Suprapubic skin (tissue), 4 donors: ENCODE data around the gene LNPEP. TPM values are rescaled to one million over a fixed set of nuclear protein-coding genes. Genes with fewer than 3 reads are reported as not detected.

Source experiments
- DNase-seq, 2 donors: peaks; one replicate each; pipeline ENCODE4 v3.0.0-alpha.2; 2019; ENCODE audit warnings: low spot score in 2 of 2
- H3K27ac ChIP-seq: fragments of 200-600 bp; sonication (generic); one replicate; pipeline ENCODE4 v1.5.1; 2019
- H3K27me3 ChIP-seq: fragments of 200-600 bp; sonication (generic); one replicate; pipeline ENCODE4 v1.5.1; 2019
- H3K36me3 ChIP-seq: fragments of 200-600 bp; sonication (generic); one replicate; pipeline ENCODE4 v1.5.1; 2019
- H3K4me1 ChIP-seq: fragments of 200-600 bp; sonication (generic); one replicate; pipeline ENCODE4 v1.5.1; 2019
- H3K4me3 ChIP-seq: fragments of 200-600 bp; sonication (generic); one replicate; pipeline ENCODE4 v1.5.1; 2019; ENCODE audit warnings: mild to moderate bottlenecking
- H3K9me3 ChIP-seq: fragments of 200-600 bp; sonication (generic); one replicate; pipeline ENCODE4 v1.5.1; 2019
- CTCF ChIP-seq, 2 donors: fragments of 200-600 bp in 1 of 2; fragments of 450-650 bp in 1 of 2; sonication (generic) in 1 of 2; IDR thresholded peaks; one replicate each; pipeline ENCODE4 v1.5.1; 2016 to 2019; ENCODE audit warnings: antibody characterized with exemption in 2 of 2, mild to moderate bottlenecking in 1 of 2, moderate library complexity in 1 of 2
- EP300 ChIP-seq: sonication (generic); formaldehyde crosslinking; IDR thresholded peaks from one replicate; pipeline ENCODE4 v1.6.1; 2017; ENCODE audit warnings: antibody characterized with exemption
- POLR2A ChIP-seq, 2 donors: fragments of 450-650 bp; IDR thresholded peaks; one replicate each; pipeline ENCODE4 v1.6.1; 2017; ENCODE audit warnings: antibody characterized with exemption in 2 of 2, mild to moderate bottlenecking in 2 of 2, moderate library complexity in 2 of 2
- POLR2AphosphoS5 ChIP-seq, 3 donors: sonication (generic); formaldehyde crosslinking; IDR thresholded peaks; one replicate each; pipeline ENCODE4 v1.6.1; 2017; ENCODE audit warnings: antibody characterized with exemption in 3 of 3
- WGBS: methylation state at CpG from one replicate; pipeline ENCODE4 v1.1.5; 2018; 5-methylcytosine and 5-hydroxymethylcytosine counted together
- total RNA-seq, 4 donors: library from RNA; depleted of rRNA; stranded (reverse); fragments of >200 nt; gene quantifications; one replicate each; pipeline ENCODE4 v1.1.0, GENCODE V29; 2016

LNPEP gene
- total RNA-seq, 4 donors from 2014 or later, result 43.7 to 107 (median 69.9) TPM

DNA sequence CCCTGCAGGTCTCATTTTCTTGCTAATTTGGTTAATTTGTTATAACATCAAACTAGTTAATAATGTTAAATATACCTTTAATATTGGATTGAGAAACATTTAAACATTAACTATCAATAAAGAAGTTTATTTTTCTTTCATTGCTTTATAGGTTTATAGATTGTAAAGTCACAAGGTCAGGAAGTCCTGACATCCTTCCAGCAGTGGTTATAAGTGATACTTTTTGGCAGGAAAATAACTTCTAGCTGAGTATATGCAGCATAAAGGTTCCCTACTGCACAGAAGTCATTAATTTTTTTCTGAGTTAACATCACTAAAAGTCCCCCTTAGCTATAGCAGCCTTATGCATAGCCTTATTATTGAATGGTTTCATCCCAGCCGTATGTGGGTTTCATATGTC, 85.5 kb downstream of the LNPEP start:
- Histone ChIP-seq H3K27me3 (no peaks in the 10 kb centered on the region), H3K9me3 (no peaks in the 10 kb centered on the region), H3K36me3 (peaks cover 73% of the 10 kb centered on the region), H3K4me3 (no peak overlapping the region), H3K4me1 (no peaks in the 10 kb centered on the region), H3K27ac (no peak overlapping the region)
- no peak for DNase-seq
- TF ChIP-seq CTCF (IDR thresholded peaks at IDR 0.05) (no peak), POLR2AphosphoS5 (IDR thresholded peaks at IDR 0.05) (no peak), POLR2A (IDR thresholded peaks at IDR 0.05) (no peak), EP300 (no peak)
- WGBS, result 96% methylated on average over 1 of the region's 1 CpG

GRCh38 chr5:97022898-97023297, 87.0 kb downstream of the LNPEP start:
- no peaks in the 10 kb centered on the region for H3K27me3 ChIP-seq
- H3K36me3 ChIP-seq, result peaks cover 84% of the 10 kb centered on the region
- H3K4me1 ChIP-seq, result no peaks in the 10 kb centered on the region
- H3K9me3 ChIP-seq, result no peaks in the 10 kb centered on the region
- H3K27ac ChIP-seq, result no peak overlapping the region
- 88% methylated on average over 1 of the region's 1 CpG for WGBS
- TF ChIP-seq CTCF (IDR thresholded peaks at IDR 0.05) (no peak), POLR2A (IDR thresholded peaks at IDR 0.05) (no peak), EP300 (no peak), POLR2AphosphoS5 (IDR thresholded peaks at IDR 0.05) (no peak)
- DNase-seq, result no peak
- H3K4me3 ChIP-seq, result no peak overlapping the region

- no peaks in the 10 kb centered on the region for H3K9me3 ChIP-seq
- 96% methylated on average over 6 of the region's 6 CpGs for WGBS
- no peak overlapping the region for H3K27ac ChIP-seq
- H3K36me3 ChIP-seq, result peaks cover 86% of the 10 kb centered on the region
- H3K4me3 ChIP-seq, result no peak overlapping the region
- no peaks in the 10 kb centered on the region for H3K27me3 ChIP-seq
- H3K4me1 ChIP-seq, result no peaks in the 10 kb centered on the region
- no peak for TF ChIP-seq CTCF (IDR thresholded peaks at IDR 0.05)
- TF ChIP-seq POLR2A (IDR thresholded peaks at IDR 0.05), result no peak
- DNase-seq, result no peak
Observed at GRCh38 chr5:97026721-97027120, 90.8 kb downstream of the LNPEP start.

DNA sequence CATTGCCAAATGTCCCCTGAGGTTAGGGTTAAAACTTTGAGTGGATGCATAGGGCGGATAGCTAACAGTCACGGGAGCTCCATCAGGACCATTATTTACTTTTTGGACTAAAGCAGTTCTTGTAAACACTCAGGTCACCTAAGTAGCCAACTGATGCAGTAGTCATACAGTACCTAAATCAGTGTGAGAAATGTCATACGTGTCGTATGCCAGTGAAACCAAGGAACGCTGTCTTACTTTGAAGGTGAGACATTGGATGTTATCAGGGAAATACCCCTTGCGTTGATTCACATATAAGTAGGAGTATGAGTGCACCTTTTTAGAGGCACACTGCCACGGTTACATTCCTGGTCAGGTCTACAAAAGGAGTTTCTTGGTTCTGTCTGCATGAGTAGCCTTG, 101.9 kb downstream of the LNPEP start:
- WGBS, result 81% methylated on average over 7 of the region's 7 CpGs
- no peaks in the 10 kb centered on the region for H3K9me3 ChIP-seq
- no peak for DNase-seq
- no peak overlapping the region for H3K27ac ChIP-seq
- no peaks in the 10 kb centered on the region for H3K4me1 ChIP-seq
- no peak for TF ChIP-seq EP300
- no peak for TF ChIP-seq CTCF (IDR thresholded peaks at IDR 0.05)
- TF ChIP-seq POLR2AphosphoS5 (IDR thresholded peaks at IDR 0.05), result no peak
- no peak for TF ChIP-seq POLR2A (IDR thresholded peaks at IDR 0.05)
- H3K27me3 ChIP-seq, result no peaks in the 10 kb centered on the region
- no peak overlapping the region for H3K4me3 ChIP-seq
- peaks cover under 1% of the 10 kb centered on the region for H3K36me3 ChIP-seq

- 93% methylated on average over 4 of the region's 4 CpGs for WGBS
- Histone ChIP-seq H3K27me3 (no peaks in the 10 kb centered on the region), H3K4me3 (no peak overlapping the region), H3K4me1 (no peaks in the 10 kb centered on the region), H3K9me3 (no peaks in the 10 kb centered on the region), H3K27ac (no peak overlapping the region), H3K36me3 (no peaks in the 10 kb centered on the region)
- DNase-seq, result no peak
- TF ChIP-seq POLR2A (IDR thresholded peaks at IDR 0.05), result no peak
- TF ChIP-seq EP300, result no peak
- no peak for TF ChIP-seq CTCF (IDR thresholded peaks at IDR 0.05)
- no peak for TF ChIP-seq POLR2AphosphoS5 (IDR thresholded peaks at IDR 0.05)
Observed at GRCh38 chr5:97041239-97041638, 105.4 kb downstream of the LNPEP start.
